HCT116 (cell line): Measurements from ENCODE around the gene MAML2. TPM values are rescaled to one million over a fixed set of nuclear protein-coding genes. Genes with fewer than 3 reads are reported as not detected.

ENCODE experiments used
- ATAC-seq: fragments of 200-7000 bp; cut with Tn5 transposase; 2 replicates; pipeline ENCODE4 v1.9.1; 2020; ENCODE audit warnings: mild to moderate bottlenecking, moderate library complexity
- BruUV-seq: library from RNA; stranded (reverse); fragments of 400-500 nt; replicated peaks from 2 replicates; lab custom pipeline; 2021; lab: Mats Ljungman, UMichigan
- CTCF ChIA-PET: fragments of 300-600 bp; sonication (Branson Sonifier 250); formaldehyde crosslinking; loops from one replicate; lab custom pipeline; 2021; ENCODE audit warnings: antibody characterized with exemption; lab: Charles Lee
- POLR2A ChIA-PET: fragments of 300-600, 350-600 bp; sonication (Branson Sonifier 250); formaldehyde crosslinking; loops from one replicate; lab custom pipeline; 2021; ENCODE audit warnings: antibody characterized with exemption; lab: Charles Lee
- RAD21 ChIA-PET, 2 experiments: fragments of 300-600 bp; sonication (Branson Sonifier 250); formaldehyde crosslinking; loops; one replicate each; lab custom pipeline; 2023; ENCODE audit warnings: low total read pairs in 2 of 2; ENCODE audit not compliant: uncharacterized antibody in 2 of 2, unreplicated experiment in 2 of 2, low non-redundant PET in 1 of 2; lab: Charles Lee
- DNase-seq: peaks from one replicate; pipeline ENCODE4 v3.0.0-alpha.2; 2010; ENCODE audit warnings: low read depth, low spot score
- H2AFZ ChIP-seq: fragments of 200-600 bp; shearing (Covaris generic), sonication (generic); 2 replicates; pipeline ENCODE4 v1.6.1; 2017; ENCODE audit warnings: low read depth, mixed run types, mixed read lengths, antibody characterized with exemption, low read length; ENCODE audit not compliant: poor library complexity, severe bottlenecking
- H3K27ac ChIP-seq: 2 replicates; pipeline ENCODE4 v1.5.1; 2012; ENCODE audit warnings: low read depth, low read length
- H3K27me3 ChIP-seq: fragments of 200-600 bp; sonication (generic); 2 replicates; pipeline ENCODE4 v1.6.1; 2016; ENCODE audit warnings: mixed run types, low read length, mixed read lengths; ENCODE audit not compliant: insufficient read depth
- H3K36me3 ChIP-seq, 2 experiments: fragments of 200-500 bp in 1 of 2; fragments of 200-600 bp in 1 of 2; sonication (Bioruptor generic) in 1 of 2; sonication (generic) in 1 of 2; 2 replicates each; pipeline versions ENCODE4 v1.5.1 to v1.6.1; 2014 to 2016; ENCODE audit warnings: low read length in 2 of 2, inconsistent platforms in 1 of 2, mixed read lengths in 1 of 2, mixed run types in 1 of 2; ENCODE audit not compliant: insufficient read depth in 2 of 2, control insufficient read depth in 1 of 2
- H3K4me1 ChIP-seq, 2 experiments: fragments of 200-600 bp in 1 of 2; sonication (generic) in 1 of 2; 2 replicates each; pipeline versions ENCODE4 v1.5.1 to v1.6.1; 2012 to 2017; ENCODE audit warnings: low read length in 2 of 2, inconsistent platforms in 1 of 2, mild to moderate bottlenecking in 1 of 2, mixed read lengths in 1 of 2, mixed run types in 1 of 2, moderate library complexity in 1 of 2; ENCODE audit not compliant: insufficient read depth in 2 of 2, control insufficient read depth in 1 of 2
- H3K4me2 ChIP-seq: fragments of 200-600 bp; sonication (generic); 2 replicates; pipeline ENCODE4 v1.6.1; 2017; ENCODE audit warnings: mixed run types, low read length, mixed read lengths
- H3K4me3 ChIP-seq, 2 experiments: fragments of 200-600 bp in 1 of 2; sonication (generic) in 1 of 2; replicated peaks in 1 of 2; 2 replicates each; pipeline ENCODE4 v1.5.1; 2011 to 2016; ENCODE audit warnings: low read length in 2 of 2, control low read depth in 1 of 2, low read depth in 1 of 2, mild to moderate bottlenecking in 1 of 2, mixed read lengths in 1 of 2, mixed run types in 1 of 2
- H3K79me2 ChIP-seq: fragments of 200-600 bp; sonication (generic); 2 replicates; pipeline ENCODE4 v1.6.1; 2017; ENCODE audit warnings: mild to moderate bottlenecking, mixed run types, low read length, moderate library complexity, mixed read lengths; ENCODE audit not compliant: insufficient read depth
- H3K9ac ChIP-seq: fragments of 200-600 bp; sonication (generic); 2 replicates; pipeline ENCODE4 v1.6.1; 2016; ENCODE audit warnings: low read length, mixed read lengths
- H3K9me2 ChIP-seq: fragments of 200-600 bp; sonication (generic), shearing (Covaris generic); 2 replicates; pipeline ENCODE4 v1.6.1; 2017; ENCODE audit warnings: mixed run types, mild to moderate bottlenecking, moderate library complexity; ENCODE audit not compliant: insufficient read depth
- H3K9me3 ChIP-seq, 2 experiments: fragments of 200-500 bp in 1 of 2; fragments of 200-600 bp in 1 of 2; sonication (Bioruptor generic) in 1 of 2; sonication (generic) in 1 of 2; 2 replicates each; pipeline ENCODE4 v1.6.1; 2014 to 2017; ENCODE audit warnings: low read length in 2 of 2, mixed read lengths in 2 of 2, inconsistent platforms in 1 of 2, low read depth in 1 of 2, mild to moderate bottlenecking in 1 of 2, mixed run types in 1 of 2, moderate library complexity in 1 of 2; ENCODE audit not compliant: control insufficient read depth in 1 of 2, insufficient read depth in 1 of 2
- H4K20me1 ChIP-seq: fragments of 200-600 bp; sonication (generic), shearing (Covaris generic); 2 replicates; pipeline ENCODE4 v1.6.1; 2017; ENCODE audit warnings: mixed run types, mild to moderate bottlenecking, moderate library complexity; ENCODE audit not compliant: insufficient read depth
- CBX3 ChIP-seq: IDR thresholded peaks from 2 replicates; pipeline ENCODE4 v1.6.1; 2012; ENCODE audit warnings: low read depth
- CTCF ChIP-seq, 3 experiments: fragments of 200-600 bp in 1 of 3; sonication (generic) in 1 of 3; IDR thresholded peaks in 2 of 3; conservative IDR thresholded peaks in 1 of 3; 2 replicates each; pipeline ENCODE4 v1.5.1; 2012 to 2017; ENCODE audit warnings: low read depth in 2 of 3, low read length in 2 of 3, antibody characterized with exemption in 1 of 3, borderline replicate concordance in 1 of 3, control low read depth in 1 of 3, mild to moderate bottlenecking in 1 of 3, mixed read lengths in 1 of 3, mixed run types in 1 of 3, moderate library complexity in 1 of 3; ENCODE audit not compliant: insufficient read depth in 1 of 3
- EZH2phosphoT487 ChIP-seq: fragments of 200-600 bp; IDR thresholded peaks from 2 replicates; pipeline ENCODE4 v1.6.1; 2018; ENCODE audit warnings: antibody characterized with exemption, borderline replicate concordance
- MAX ChIP-seq: IDR thresholded peaks from 2 replicates; pipeline ENCODE4 v1.6.1; 2012
- POLR2A ChIP-seq: IDR thresholded peaks from 2 replicates; pipeline ENCODE4 v1.7.0; 2011; ENCODE audit warnings: borderline replicate concordance; ENCODE audit not compliant: insufficient read depth, insufficient read length; ENCODE audit errors: extremely low read depth
- POLR2AphosphoS5 ChIP-seq: IDR thresholded peaks from 2 replicates; pipeline ENCODE4 v1.6.1; 2011; ENCODE audit warnings: mild to moderate bottlenecking, low read depth, low read length, moderate library complexity
- REST ChIP-seq: IDR thresholded peaks from 2 replicates; pipeline ENCODE4 v1.6.1; 2012; ENCODE audit warnings: low read depth
- SIN3A ChIP-seq: IDR thresholded peaks from 2 replicates; pipeline ENCODE4 v1.6.1; 2012; ENCODE audit warnings: low read depth
- SP1 ChIP-seq: IDR thresholded peaks from 2 replicates; pipeline ENCODE4 v1.6.1; 2012; ENCODE audit warnings: low read depth
- TCF7L2 ChIP-seq: IDR thresholded peaks from 2 replicates; pipeline ENCODE4 v1.7.0; 2011; ENCODE audit warnings: borderline replicate concordance, inconsistent platforms; ENCODE audit not compliant: insufficient read depth, insufficient read length; ENCODE audit errors: extremely low read depth
- YY1 ChIP-seq: IDR thresholded peaks from 2 replicates; pipeline ENCODE4 v1.6.1; 2011; ENCODE audit warnings: low read length, low read depth, moderate library complexity, mild to moderate bottlenecking; ENCODE audit not compliant: insufficient replicate concordance; ENCODE audit errors: extremely low read depth
- intact Hi-C: fragments of 100-400 bp; cut with micrococcal nuclease; formaldehyde crosslinking; loops from 2 replicates; pipeline ENCODE4 v1.10.0; 2022
- total RNA-seq: library from RNA; stranded (reverse); gene quantifications from one replicate; pipeline ENCODE4 v1.2.1, GENCODE V29; 2021; ENCODE audit not compliant: unreplicated experiment

Gene MAML2
- total RNA-seq, 1 experiment from 2014 or later: 2.6 TPM

- DNase-seq (no peak), ATAC-seq (no peak)
- no TSS peak for BruUV-seq
- H3K9ac ChIP-seq: no peak overlapping the region
- no peaks in the 10 kb centered on the region for H3K9me2 ChIP-seq
- no peak overlapping the region for H2AFZ ChIP-seq
- no peak overlapping the region for H3K4me3 ChIP-seq
- no peak overlapping the region for H3K4me2 ChIP-seq
- no peaks in the 10 kb centered on the region for H4K20me1 ChIP-seq
- no peaks in the 10 kb centered on the region for H3K4me1 ChIP-seq
- H3K79me2 ChIP-seq: no peaks in the 10 kb centered on the region
- ChIA-PET CTCF (no interaction called here), RAD21 (no interaction called here), POLR2A (no interaction called here)
- intact Hi-C loops: no loop called here
- no peaks in the 10 kb centered on the region for H3K36me3 ChIP-seq
- no peaks in the 10 kb centered on the region for H3K27me3 ChIP-seq
- H3K27ac ChIP-seq: no peak overlapping the region
- TF ChIP-seq REST (no peak), CTCF (IDR thresholded peaks at IDR 0.05 in 2 of 3, conservative IDR thresholded peaks at IDR 0.05 in 1 of 3; ENCODE audit: borderline replicate concordance in 1 of 3, insufficient read depth in 1 of 3, low read depth in 2 of 3, low read length in 2 of 3) (no peak), MAX (no peak), SP1 (no peak), YY1 (no peak), POLR2A (no peak), SIN3A (no peak), POLR2AphosphoS5 (no peak), TCF7L2 (no peak), EZH2phosphoT487 (no peak), CBX3 (no peak)
- TF ChIP-seq, all 23 proteins: peak for 0
- H3K9me3 ChIP-seq: no peaks in the 10 kb centered on the region
Observed at GRCh38 chr11:96134602-96135001, 208.4 kb downstream of the MAML2 start.
